ENCODE measurements around the gene KCNQ1.

KCNQ1 gene

GRCh38 chr11:2576549-2576948 lies 131.7 kb downstream of the KCNQ1 start:
- no peak overlapping the region for H3K4me3 ChIP-seq (ENCODE audit: control insufficient read depth, low read depth, low read length)
- TF ChIP-seq CTCF (IDR thresholded peaks at IDR 0.05; ENCODE audit: control insufficient read depth, insufficient read depth, low read depth, low read length, missing control alignments): no peak
- no peak for DNase-seq (ENCODE audit: low read depth)

GRCh38 chr11:2577031-2577990 lies 132.5 kb downstream of the KCNQ1 start:
- no peak for TF ChIP-seq CTCF (IDR thresholded peaks at IDR 0.05; ENCODE audit: control insufficient read depth, insufficient read depth, low read depth, low read length, missing control alignments)
- no peak for DNase-seq (ENCODE audit: low read depth)
- no peak overlapping the region for H3K4me3 ChIP-seq (ENCODE audit: control insufficient read depth, low read depth, low read length)

- no peak overlapping the region for H3K4me3 ChIP-seq (ENCODE audit: control insufficient read depth, low read depth, low read length)
- DNase-seq (ENCODE audit: low read depth): no peak
- TF ChIP-seq CTCF (IDR thresholded peaks at IDR 0.05; ENCODE audit: control insufficient read depth, insufficient read depth, low read depth, low read length, missing control alignments): no peak
These were observed 133.5 kb downstream of the KCNQ1 start for GRCh38 chr11:2577991-2578928.

GRCh38 chr11:2578929-2579270 lies 134.1 kb downstream of the KCNQ1 start:
- no peak for TF ChIP-seq CTCF (IDR thresholded peaks at IDR 0.05; ENCODE audit: control insufficient read depth, insufficient read depth, low read depth, low read length, missing control alignments)
- H3K4me3 ChIP-seq (ENCODE audit: control insufficient read depth, low read depth, low read length): no peak overlapping the region
- no peak for DNase-seq (ENCODE audit: low read depth)

- TF ChIP-seq CTCF (IDR thresholded peaks at IDR 0.05; ENCODE audit: control insufficient read depth, insufficient read depth, low read depth, low read length, missing control alignments): no peak
- H3K4me3 ChIP-seq (ENCODE audit: control insufficient read depth, low read depth, low read length): no peak overlapping the region
- DNase-seq (ENCODE audit: low read depth): no peak
These were observed 134.7 kb downstream of the KCNQ1 start for GRCh38 chr11:2579315-2580060.

GRCh38 chr11:2580061-2580421 lies 135.2 kb downstream of the KCNQ1 start:
- H3K4me3 ChIP-seq (ENCODE audit: control insufficient read depth, low read depth, low read length): no peak overlapping the region
- DNase-seq (ENCODE audit: low read depth): no peak
- TF ChIP-seq CTCF (IDR thresholded peaks at IDR 0.05; ENCODE audit: control insufficient read depth, insufficient read depth, low read depth, low read length, missing control alignments): no peak
